SH-SY5Y (cell line): ENCODE measurements around the gene TMEM266.

Experiments used
- GATA2 ChIP-seq: IDR thresholded peaks from 2 replicates; pipeline ENCODE4 v1.6.1; 2011; ENCODE audit warnings: mild to moderate bottlenecking, low read depth, low read length
- GATA3 ChIP-seq: IDR thresholded peaks from 2 replicates; pipeline ENCODE4 v1.6.1; 2011; ENCODE audit warnings: low read depth, mild to moderate bottlenecking, low read length, moderate library complexity

TMEM266 gene

DNA sequence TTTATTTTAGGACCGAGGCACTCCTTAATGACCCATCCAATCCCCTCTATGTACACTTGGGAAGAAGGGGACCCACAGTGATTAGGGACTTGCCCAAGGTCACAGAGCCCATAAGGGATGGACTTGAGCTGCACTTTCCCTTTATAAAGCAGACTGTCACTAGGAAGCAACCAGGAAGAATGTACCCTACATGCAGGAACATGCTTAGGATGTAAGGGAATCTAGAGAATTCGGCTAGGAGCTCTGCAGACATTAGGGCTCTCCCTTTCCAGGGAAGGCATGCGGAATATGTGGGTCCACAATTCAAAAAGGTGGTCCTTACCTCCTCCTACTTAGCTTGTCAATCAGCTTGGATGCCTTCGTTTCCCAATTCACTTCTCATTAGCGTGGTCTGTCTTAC, 78.7 kb downstream of the TMEM266 start:
- no peak for TF ChIP-seq GATA2
- no peak for TF ChIP-seq GATA3

DNA sequence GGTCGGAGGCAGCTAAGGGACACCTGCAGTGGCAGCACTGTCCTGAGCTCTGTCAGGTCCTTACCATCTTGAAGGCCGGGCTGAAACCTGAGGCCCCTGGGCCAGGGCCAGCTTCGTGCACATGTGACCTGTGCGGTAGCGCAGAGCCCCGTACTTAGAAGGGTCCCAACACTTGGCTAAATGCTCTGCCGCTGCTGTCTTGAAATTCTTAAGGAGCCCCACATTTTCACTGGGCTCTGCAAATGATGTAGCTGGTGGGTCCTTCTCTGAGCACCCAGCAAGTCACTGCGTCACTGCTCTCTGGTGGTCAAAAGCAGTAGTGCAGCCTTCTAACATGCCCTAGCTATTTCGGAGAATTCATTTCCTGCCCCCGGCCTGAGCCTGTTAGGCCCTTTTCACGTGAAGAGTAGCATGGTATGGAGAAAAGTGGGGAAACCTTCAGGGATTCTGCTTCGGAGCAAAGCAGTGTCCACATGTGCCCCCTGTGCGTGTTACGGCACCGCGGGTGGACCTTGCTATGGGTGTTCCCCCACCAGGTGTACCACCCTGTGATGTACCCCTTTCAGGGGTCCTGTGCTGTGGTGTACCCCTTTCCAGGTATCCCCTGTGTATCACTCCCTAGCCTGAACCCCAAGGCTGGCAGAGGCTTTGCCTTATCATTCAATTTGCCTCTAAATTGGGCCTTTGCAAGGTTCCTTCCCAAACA, 79.7 kb downstream of the TMEM266 start:
- TF ChIP-seq GATA3: no peak
- TF ChIP-seq GATA2: no peak

GRCh38 chr15:76140074-76140464, 80.3 kb downstream of the TMEM266 start:
- TF ChIP-seq GATA2 (no peak), GATA3 (no peak)

GRCh38 chr15:76146812-76147211, 87.0 kb downstream of the TMEM266 start:
- TF ChIP-seq GATA2 (no peak), GATA3 (no peak)

DNA sequence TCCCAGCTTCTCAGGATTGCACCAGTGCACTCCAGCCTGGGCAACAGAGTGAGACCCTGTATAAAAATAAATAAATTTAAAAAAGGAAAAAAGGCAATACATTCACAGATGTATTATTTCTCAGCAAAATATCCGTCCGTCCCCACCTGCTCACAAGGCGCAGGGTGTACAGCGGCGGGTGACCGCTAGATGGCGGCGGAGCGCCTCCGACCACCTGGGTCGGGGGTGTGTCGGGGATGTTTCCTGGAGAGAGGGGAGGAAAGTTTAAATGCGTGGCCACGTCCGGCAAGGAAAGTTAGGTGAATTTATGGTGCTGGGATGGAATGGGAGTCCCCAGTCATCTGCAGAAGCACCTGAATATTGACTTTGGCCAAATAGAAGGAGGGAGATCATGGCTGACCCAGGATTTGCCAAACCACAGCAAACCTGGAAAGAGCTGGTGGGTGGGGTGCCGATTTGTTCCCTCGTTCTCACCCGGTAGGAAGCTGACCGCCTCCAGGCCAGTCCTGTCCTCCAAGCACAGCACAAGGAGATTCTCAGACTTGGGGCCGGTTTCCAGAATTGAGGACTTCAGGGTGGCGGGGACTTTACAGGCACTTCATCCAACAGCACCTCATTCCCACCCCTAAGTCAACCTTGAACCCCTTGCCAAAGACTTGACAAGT, 88.3 kb downstream of the TMEM266 start:
- no peak for TF ChIP-seq GATA3
- no peak for TF ChIP-seq GATA2

- TF ChIP-seq GATA2 (no peak), GATA3 (no peak)
These were observed 89.6 kb downstream of the TMEM266 start for GRCh38 chr15:76149291-76149915.

GRCh38 chr15:76150513-76150912, 90.7 kb downstream of the TMEM266 start:
- TF ChIP-seq GATA3 (no peak), GATA2 (no peak)

DNA sequence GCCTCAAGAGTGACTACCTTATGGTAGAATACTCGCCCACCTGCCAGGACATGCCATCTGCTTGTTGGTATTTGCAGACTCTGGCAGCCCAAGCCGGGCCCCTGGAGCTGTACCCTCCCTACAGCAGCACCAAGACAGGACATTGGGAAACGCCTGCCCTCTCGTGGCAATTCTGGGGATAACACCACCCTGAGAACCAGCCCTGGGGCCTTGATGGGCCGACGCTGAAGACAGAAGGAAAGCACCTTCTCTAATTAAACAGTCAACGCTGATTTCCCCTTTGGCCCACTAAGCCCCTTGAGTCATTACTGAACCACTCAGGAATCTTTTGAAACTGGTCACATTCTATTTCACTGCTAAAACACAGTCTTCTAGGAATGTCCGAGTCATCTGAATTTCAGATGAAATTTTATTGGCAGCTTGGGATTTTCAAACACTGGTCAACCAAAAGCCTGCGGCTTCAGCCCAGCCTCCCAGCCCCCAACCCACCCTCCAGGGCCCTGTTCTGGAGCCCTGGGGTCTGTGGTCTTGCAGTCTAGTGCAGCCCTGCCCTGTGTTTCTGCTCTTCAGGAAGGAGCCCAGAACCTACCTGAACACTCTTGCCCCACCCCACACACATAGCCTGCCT, 91.3 kb downstream of the TMEM266 start:
- TF ChIP-seq GATA2 (no peak), GATA3 (no peak)

DNA sequence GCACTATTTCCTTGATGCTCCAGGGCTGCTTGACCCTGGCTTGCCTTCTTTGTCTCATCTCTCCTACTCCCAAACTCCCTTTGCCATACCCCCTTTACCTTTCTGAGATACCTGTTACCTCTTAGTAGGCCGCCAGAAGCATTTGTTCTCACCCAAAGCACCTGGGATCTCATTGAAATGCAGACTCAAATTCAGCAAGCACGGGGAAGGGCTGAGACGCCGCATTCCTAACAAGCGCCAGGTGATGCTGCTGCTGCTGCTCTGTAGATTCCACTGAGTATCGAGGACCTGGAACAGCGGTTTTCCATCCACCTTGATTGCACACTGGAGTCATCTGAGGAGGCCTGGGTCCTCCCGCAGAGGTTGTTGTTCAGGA, 91.8 kb downstream of the TMEM266 start:
- TF ChIP-seq GATA3 (no peak), GATA2 (no peak)

- no peak for TF ChIP-seq GATA3
- TF ChIP-seq GATA2: no peak
These were observed 92.4 kb downstream of the TMEM266 start for GRCh38 chr15:76152197-76152596.

GRCh38 chr15:76153241-76154197, 93.7 kb downstream of the TMEM266 start:
- TF ChIP-seq GATA3 (no peak), GATA2 (no peak)

GRCh38 chr15:76155731-76156130, 95.9 kb downstream of the TMEM266 start:
- no peak for TF ChIP-seq GATA2
- TF ChIP-seq GATA3: no peak

- TF ChIP-seq GATA2: no peak
- TF ChIP-seq GATA3: no peak
These were observed 98.4 kb downstream of the TMEM266 start for GRCh38 chr15:76158226-76158625.

- TF ChIP-seq GATA2 (no peak), GATA3 (no peak)
These were observed 99.0 kb downstream of the TMEM266 start for GRCh38 chr15:76158815-76159214.
